Measurements from ENCODE around the gene CLK2.
"Not testable (repeated sequence)": the region's sequence is repeated elsewhere in the genome, so short reads cannot be mapped to it uniquely, and the experiment has no call there.

Gene CLK2

DNA sequence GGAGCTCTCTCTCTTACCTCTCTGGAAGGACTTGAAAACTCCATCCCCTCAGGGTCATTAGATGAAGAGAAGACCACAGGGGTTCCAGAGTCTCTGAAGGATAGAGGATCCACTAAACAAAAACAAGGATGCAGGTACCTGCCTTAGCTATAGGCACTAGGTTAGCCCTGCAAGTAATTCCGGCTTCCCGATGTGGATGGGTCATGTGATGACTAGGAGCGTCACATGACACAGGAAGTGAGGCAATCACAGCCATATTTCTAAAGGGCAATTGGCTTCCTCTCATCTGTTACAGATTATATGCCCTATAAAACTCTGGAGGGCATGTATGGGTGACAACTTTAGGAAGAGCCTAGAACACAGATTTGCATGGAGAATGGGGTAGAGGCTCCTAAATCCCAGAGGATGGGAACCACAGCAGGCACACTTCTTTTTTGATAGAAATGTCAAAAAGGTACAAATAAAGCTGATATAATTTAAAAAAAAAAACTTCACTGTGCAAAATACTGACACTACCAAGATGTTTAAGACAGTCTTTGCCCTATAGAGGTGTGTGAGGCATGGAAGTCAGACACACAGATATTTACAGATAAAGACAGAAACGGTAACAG, 32.1 kb downstream of the CLK2 start:
- peak; percentile 73 to 81 for DNase-seq

DNA sequence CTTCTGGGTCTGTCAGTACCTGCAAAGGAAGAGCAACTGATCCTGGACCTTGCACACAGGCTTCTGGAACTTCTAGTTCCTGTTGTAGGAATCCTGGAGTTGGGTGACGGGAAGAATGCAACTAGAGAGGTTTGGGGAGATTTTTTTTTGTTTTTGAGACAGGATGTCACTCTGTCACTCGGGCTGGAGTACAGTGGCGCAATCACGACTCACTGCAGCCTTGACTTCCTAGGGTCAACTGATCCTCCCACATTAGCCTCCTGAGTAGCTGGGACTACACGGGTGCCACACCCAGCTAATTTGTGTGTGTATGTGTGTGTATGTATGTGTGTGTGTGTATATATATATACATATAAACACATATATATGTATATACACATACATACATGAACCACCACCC, 36.9 kb downstream of the CLK2 start:
- no peak for DNase-seq

DNA sequence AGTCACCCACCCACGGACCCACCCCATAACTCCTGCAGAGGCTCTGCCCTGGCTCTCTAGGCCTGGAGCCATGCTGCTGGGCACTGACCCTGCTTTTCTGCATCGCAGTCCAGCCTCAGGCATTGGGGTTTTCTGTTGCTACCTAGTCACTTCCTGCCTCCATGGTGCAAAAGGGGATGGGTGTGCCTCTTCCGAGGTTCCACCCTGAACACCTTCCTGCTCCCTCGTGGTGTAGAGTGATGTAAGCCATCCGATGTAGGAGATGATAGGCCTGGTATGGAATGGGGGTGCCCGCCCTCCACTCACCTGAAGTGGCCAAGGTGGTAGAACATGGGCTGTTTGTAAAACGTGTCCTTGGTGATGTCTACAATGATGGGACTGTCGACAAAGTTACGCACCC, 37.9 kb downstream of the CLK2 start:
- peak in 1 of 2 donors; percentile 38 for DNase-seq

DNA sequence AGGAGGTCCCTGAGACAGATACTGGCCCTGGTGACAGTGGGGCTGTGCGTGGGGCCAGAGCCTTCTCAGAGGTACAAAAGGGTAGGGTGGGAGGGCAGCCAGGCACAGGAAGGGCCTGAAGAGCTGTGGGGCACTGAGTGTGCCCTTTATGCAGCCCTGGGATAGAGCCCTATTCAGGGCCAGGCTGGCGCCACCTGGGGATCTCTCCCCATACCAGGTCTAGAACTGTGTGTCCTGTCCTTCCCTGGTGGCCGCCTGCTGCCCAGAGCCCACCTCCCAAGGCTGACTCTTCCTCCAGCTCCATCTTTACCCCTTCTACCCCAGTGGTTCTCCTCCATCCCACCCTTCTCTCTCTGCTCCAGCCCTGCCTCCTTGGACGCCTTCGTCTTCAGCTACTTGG, 39.8 kb downstream of the CLK2 start:
- not testable (repeated sequence) for DNase-seq

GRCh38 chr1:155232001-155232978, 41.0 kb downstream of the CLK2 start:
- not testable (repeated sequence) for DNase-seq

GRCh38 chr1:155231302-155231701, 42.0 kb downstream of the CLK2 start:
- DNase-seq, result not testable (repeated sequence)

- no peak for DNase-seq
Measured at GRCh38 chr1:155228096-155228427, 45.2 kb downstream of the CLK2 start.

DNA sequence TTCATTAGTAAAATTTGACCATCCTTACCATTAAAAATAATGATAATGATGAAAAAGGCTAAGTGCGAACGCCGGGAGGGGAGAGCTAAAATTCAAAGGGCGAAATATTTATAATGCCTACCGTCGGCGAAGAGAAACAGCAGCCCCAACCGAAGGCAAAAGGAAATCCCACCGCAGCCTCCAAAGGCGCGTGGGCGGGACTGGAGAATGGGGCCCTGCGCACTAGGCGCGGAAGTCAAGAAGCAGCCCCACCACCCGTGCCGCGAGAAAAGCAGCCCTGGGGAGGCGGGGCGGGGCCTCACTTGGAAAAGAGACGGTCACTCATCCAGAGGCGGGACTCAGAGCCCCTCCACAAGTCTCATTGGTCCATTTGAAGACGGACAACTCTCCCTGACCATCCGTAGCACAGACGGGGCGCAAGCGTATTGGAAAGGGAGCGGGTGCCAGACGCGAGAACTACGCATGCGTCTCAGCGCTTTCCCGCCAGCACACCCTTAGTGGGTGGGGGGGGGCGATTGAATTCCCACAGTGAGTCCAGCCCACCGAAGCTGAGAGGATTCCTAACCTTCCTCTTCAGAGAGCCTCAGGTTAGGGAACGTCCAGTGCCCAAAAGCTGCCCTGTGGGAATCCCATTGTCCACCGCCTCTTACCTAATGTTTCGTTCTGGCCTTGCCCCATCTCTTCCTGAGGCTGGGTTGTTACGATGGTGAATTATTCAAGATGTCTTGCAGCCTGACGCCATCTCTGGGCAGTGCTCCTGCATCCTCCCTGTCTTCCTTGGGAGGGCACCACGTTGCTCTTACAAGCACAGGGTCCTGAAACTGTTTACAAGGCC, 45.8 kb downstream of the CLK2 start:
- peak; percentile 99 for DNase-seq

DNA sequence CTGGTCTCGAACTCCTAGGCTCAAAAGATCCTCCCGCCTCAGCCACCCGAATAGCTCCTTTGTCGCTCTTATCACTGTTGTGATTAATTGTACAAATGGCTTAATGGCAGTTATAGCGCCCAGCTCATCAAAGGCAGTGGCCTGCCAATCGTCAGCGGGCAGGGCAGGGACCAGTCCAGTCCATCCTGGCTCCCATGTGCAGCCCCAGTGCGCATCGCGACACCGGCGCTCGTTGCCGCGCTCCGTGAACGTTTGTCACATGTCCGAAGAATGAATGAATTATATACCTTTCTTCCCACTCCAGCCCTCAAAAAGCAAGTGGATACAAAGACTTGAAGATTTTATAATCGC, 46.4 kb downstream of the CLK2 start:
- DNase-seq, result no peak

DNA sequence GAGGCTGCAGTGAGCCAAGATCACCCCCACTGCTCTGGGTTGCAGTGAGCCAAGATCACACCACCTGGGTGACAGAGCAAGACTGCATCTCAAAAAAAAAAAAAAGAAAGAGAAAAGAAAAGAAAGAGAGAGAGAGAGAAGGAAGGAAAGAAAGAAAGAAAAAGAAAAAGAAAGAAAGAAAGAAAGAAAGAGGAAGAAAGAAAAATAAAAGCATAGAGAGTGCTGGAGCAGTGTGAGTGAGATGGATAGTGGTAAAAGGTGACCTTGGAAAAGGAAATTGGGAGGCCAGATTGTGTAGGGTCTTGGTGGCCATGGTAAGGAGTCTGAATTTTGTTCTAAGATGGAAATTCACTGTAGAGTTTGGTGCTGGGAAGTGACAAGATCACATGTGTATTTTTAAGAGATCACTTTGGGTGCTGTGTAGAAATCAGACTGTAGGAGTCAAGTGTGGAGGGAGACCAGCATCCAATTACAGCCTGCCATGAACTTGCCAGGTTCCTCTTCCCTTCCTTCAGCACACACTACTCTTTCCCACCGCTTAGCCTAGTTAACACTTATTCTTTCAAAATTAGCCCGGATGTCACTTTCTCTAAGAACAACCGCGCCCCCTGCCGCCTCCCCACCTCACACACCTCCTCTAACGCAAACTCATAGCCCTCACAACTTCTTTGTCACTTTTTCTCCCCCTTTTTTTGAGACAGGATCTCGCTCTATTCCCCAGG, 47.0 kb downstream of the CLK2 start:
- DNase-seq, result peak; percentile 86

GRCh38 chr1:155225404-155225759, 47.9 kb downstream of the CLK2 start:
- not testable (repeated sequence) for DNase-seq

DNA sequence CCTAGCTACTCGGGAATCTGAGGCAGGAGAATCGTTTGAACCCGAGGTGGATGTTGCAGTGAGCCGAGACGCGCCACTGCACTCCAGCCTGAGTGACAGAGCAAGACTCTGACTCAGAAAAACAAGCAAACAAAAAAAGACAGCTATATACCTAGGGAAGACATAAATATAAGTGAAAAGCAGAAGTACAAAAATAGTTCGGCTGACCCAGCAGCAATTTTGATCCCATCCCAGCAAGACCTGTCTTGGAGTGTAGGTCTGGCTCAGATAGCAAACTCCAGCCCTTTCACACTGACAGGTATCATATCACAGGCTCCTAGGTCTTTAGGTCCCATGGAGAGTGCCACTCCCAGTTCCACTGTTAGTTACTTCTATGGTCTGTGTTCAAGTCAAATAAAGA, 50.3 kb downstream of the CLK2 start:
- peak in 1 of 2 donors; percentile 13 for DNase-seq

DNA sequence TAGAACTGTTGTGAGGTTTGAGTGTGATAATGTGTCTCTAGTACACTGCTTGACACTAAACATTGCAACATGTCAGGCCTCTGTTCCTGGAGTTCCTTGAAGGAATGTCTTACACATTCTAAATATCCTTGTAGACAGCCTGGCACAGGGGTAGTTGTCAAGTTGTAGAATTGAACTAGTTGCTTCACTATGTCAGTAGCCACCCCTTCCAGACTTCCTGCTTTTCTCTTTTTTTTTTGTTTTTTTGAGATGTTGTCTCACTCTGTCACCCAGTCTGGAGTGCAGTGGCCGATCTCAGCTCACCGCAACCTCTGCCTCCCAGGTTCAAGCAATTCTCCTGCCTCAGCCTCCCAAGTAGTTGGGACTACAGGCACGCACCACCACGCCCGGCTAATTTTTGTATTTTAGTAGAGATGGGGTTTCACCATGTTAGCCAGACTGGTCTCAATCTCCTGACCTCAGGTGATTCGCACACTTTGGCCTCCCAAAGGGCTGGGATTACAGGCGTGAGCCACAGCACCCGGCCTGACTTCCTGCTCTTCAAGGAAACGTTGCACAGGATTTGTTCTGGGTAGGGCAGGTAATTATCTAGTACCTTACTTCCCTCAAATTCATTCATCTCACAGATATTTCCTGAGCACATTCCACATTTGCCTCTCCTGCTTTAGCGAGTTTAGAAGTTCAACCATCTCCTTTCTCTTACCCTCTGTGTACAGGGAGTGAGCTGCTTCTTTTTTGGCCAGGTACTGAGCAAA, 52.9 kb downstream of the CLK2 start:
- DNase-seq, result not testable (repeated sequence)

DNA sequence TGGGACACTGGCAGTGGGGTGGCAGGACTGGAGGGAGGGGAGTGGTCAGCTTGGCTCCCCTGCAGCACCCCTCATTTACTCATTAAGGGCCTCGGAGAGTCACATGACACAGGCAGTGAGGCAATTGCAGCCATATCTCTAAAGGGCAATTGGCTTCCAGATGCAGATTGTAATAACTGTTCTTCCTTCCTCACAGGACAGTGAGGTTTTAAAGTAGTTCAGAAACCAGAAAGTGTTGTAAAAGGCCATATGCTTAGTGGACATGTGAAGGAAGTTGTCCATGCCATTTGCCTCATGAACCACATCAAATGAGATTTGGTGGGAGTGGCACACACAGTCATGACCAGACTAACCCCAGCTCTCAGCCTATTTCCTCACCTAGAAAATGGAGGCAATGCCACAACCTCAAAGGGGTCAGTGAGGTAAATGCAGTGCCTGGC, 53.7 kb downstream of the CLK2 start:
- DNase-seq, result peak; percentile 47 to 61

- peak; percentile 29 to 45 for DNase-seq
Measured at GRCh38 chr1:155218854-155219591, 54.3 kb downstream of the CLK2 start.

DNA sequence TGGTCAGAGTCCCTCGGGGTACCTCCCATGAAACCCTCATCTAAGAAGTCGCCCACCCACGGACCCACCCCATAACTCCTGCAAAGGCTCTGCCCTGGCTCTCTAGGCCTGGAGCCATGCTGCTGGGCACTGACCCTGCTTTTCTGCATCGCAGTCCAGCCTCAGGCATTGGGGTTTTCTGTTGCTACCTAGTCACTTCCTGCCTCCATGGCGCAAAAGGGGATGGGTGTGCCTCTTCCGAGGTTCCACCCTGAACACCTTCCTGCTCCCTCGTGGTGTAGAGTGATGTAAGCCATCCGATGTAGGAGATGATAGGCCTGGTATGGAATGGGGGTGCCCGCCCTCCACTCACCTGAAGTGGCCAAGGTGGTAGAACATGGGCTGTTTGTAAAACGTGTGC, 58.6 kb downstream of the CLK2 start:
- DNase-seq, result peak; percentile 6 to 50

Measured in CD4-positive, alpha-beta T cell treated with Interleukin-1 beta for 1 hour (primary cell).